Testis (tissue), 2 donors: ENCODE data around the gene TSPAN11.

Source experiments
- CTCF ChIP-seq, 3 experiments: fragments of 450-650 bp in 2 of 3; fragments of 200-600 bp in 1 of 3; sonication (generic) in 1 of 3; IDR thresholded peaks; one replicate each; pipeline ENCODE4 v1.5.1; 2016 to 2019; ENCODE audit warnings: antibody characterized with exemption in 3 of 3, mild to moderate bottlenecking in 2 of 3, moderate library complexity in 1 of 3
- POLR2A ChIP-seq: fragments of 450-650 bp; IDR thresholded peaks from one replicate; pipeline ENCODE4 v1.6.1; 2017; ENCODE audit warnings: antibody characterized with exemption, mild to moderate bottlenecking, moderate library complexity

GRCh38 chr12:31035967-31036665 is 109.6 kb downstream of the TSPAN11 start:
- TF ChIP-seq POLR2A (no peak), CTCF (IDR thresholded peaks at IDR 0.05) (no peak)
